DMS153 (cell line): ENCODE data around the gene REPIN1.

Source experiments
- DNase-seq: peaks from one replicate; lab custom pipeline; 2025; lab: John Stamatoyannopoulos, UW

Gene REPIN1

GRCh38 chr7:150368096-150368883 lies at the start of gene REPIN1:
REPIN1 (plus strand) TSS chr7:150368822; CDS start chr7:150369712, 890 bp downstream.
- DNase-seq: peak; percentile 67

- DNase-seq: no peak
Measured at GRCh38 chr7:150321788-150322113, 46.9 kb upstream of the REPIN1 start.

- DNase-seq: peak; percentile 32
Measured at GRCh38 chr7:150322114-150322832, 46.3 kb upstream of the REPIN1 start.

GRCh38 chr7:150322833-150323681 lies 45.6 kb upstream of the REPIN1 start, which contains the start of the genes ACTR3C and LRRC61:
ACTR3C (minus strand) TSS chr7:150323545; CDS start chr7:150295296, 28,249 bp downstream.
LRRC61 (plus strand) TSS chr7:150323355; CDS start chr7:150336862, 13,507 bp downstream.
- peak; percentile 71 for DNase-seq

- no peak for DNase-seq
Measured at GRCh38 chr7:150323682-150324372, 44.8 kb upstream of the REPIN1 start.

- DNase-seq: no peak
Measured at GRCh38 chr7:150324373-150324961, 44.2 kb upstream of the REPIN1 start.

- no peak for DNase-seq
Measured at GRCh38 chr7:150325110-150325611, 43.5 kb upstream of the REPIN1 start.

- DNase-seq: no peak
Measured at GRCh38 chr7:150325901-150326300, 42.7 kb upstream of the REPIN1 start.

- DNase-seq: no peak
Measured at GRCh38 chr7:150326657-150327268, 41.9 kb upstream of the REPIN1 start.

- no peak for DNase-seq
Measured at GRCh38 chr7:150327308-150327707, 41.3 kb upstream of the REPIN1 start.

GRCh38 chr7:150329331-150330120 lies 39.1 kb upstream of the REPIN1 start:
- no peak for DNase-seq

GRCh38 chr7:150330211-150330885 lies 38.3 kb upstream of the REPIN1 start:
- DNase-seq: no peak

GRCh38 chr7:150332852-150333635 lies 35.6 kb upstream of the REPIN1 start:
- no peak for DNase-seq

- DNase-seq: no peak
Measured at GRCh38 chr7:150333659-150334058, 35.0 kb upstream of the REPIN1 start.

GRCh38 chr7:150334108-150334507 lies 34.5 kb upstream of the REPIN1 start:
- DNase-seq: no peak

GRCh38 chr7:150335108-150335773 lies 33.4 kb upstream of the REPIN1 start:
- DNase-seq: no peak

GRCh38 chr7:150335774-150336112 lies 32.9 kb upstream of the REPIN1 start:
- no peak for DNase-seq

GRCh38 chr7:150336746-150337145 lies 31.9 kb upstream of the REPIN1 start:
- no peak for DNase-seq
